Measurements from ENCODE around the gene KCNV2.

KCNV2 gene

DNA sequence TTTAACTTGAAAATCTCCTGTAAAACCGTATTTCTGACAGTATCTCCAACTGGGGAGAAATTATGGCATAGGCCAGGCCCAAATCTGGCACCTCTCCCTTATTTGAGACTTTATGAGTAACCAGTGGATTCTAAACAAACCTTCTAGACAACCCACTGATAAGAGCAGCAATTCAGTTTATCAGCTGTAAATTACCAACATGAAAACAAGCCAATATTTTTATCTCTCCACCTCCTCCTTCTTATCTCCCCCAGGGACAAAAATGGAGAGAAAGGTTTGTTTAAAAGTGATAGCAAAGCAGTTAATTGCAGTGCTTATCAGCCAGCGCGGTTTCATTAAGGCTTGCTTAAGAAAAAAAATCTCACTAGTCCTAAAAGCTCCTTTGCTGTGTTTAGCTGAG lies 53.8 kb downstream of the KCNV2 start:
- H3K4me3 ChIP-seq (ENCODE audit: low read depth, low read length): no peak overlapping the region
- TF ChIP-seq, protein P1, sequence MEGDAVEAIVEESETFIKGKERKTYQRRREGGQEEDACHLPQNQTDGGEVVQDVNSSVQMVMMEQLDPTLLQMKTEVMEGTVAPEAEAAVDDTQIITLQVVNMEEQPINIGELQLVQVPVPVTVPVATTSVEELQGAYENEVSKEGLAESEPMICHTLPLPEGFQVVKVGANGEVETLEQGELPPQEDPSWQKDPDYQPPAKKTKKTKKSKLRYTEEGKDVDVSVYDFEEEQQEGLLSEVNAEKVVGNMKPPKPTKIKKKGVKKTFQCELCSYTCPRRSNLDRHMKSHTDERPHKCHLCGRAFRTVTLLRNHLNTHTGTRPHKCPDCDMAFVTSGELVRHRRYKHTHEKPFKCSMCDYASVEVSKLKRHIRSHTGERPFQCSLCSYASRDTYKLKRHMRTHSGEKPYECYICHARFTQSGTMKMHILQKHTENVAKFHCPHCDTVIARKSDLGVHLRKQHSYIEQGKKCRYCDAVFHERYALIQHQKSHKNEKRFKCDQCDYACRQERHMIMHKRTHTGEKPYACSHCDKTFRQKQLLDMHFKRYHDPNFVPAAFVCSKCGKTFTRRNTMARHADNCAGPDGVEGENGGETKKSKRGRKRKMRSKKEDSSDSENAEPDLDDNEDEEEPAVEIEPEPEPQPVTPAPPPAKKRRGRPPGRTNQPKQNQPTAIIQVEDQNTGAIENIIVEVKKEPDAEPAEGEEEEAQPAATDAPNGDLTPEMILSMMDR (IDR thresholded peaks at IDR 0.05; ENCODE audit: low read depth, low read length): no peak

DNA sequence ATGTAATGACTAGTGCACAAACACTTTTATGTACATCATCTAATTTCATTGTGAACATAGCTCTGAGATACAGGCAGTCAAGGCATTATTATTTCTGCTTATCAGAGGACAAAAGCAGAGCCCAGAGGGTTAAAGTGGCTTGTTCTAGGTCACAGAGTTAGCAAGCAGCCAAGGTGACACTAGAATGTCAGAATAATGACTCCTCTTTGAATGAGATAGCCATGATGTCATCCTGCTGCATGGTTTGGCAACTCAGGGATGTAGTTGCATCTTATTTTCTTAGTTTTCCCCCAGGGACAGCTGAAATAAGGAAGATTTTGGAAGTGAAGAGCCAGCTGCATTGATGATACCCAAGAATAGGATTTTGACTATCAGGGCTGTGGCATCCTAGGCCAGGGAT lies 54.4 kb downstream of the KCNV2 start:
- TF ChIP-seq, protein P1 (IDR thresholded peaks at IDR 0.05; ENCODE audit: low read depth, low read length): no peak
- H3K4me3 ChIP-seq (ENCODE audit: low read depth, low read length): no peak overlapping the region

DNA sequence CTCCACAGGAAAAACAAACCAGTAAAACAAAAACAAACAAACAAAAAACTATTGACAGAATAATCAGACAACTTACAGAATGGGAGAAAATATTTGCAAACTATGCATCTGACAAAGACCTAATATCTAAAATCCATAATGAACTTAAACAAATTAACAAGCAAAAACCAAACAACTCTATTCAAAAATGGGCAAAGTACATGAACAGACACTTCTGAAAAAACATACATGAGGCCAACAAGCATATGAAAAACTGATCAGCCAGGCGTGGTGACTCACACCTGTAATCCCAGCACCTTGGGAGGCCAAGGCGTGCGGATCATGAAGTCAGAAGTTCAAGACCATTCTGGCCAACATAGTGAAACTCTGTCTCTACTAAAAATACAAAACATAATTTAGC lies 60.1 kb downstream of the KCNV2 start:
- H3K4me3 ChIP-seq (ENCODE audit: low read depth, low read length): no peak overlapping the region
- TF ChIP-seq, protein P1 (IDR thresholded peaks at IDR 0.05; ENCODE audit: low read depth, low read length): no peak

DNA sequence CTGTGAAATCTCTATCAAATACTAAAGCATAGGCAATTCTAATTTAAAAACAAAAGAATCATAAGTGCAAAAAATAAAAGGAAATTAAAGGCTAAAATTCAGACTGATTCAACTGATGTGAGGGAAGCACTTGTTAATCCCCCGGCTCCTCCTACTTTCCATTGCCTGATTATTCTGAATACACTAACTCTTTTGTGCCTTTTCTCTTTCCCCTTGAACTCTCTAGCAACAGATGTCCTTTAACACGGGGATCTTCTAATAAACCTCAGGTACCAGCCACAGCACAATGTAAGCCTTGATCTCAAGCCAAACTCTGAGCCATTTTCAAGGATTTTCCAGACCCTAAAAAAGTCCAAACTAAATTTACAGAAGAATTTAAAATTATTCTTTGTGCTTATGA lies 61.5 kb downstream of the KCNV2 start:
- H3K4me3 ChIP-seq (ENCODE audit: low read depth, low read length): no peak overlapping the region
- TF ChIP-seq, protein P1 (IDR thresholded peaks at IDR 0.05; ENCODE audit: low read depth, low read length): no peak
